CD4-positive, alpha-beta T cell treated with Interleukin-4 for 1 hour (primary cell): Measurements from ENCODE around the gene KRT15.

Experiments used
- DNase-seq, 2 donors: peaks; one replicate each; pipeline ENCODE4 v3.0.0-alpha.2; 2020 to 2022

Gene KRT15

GRCh38 chr17:41476866-41477815 lies 41.5 kb downstream of the KRT15 start:
- no peak for DNase-seq

- DNase-seq = no peak
Observed at GRCh38 chr17:41475421-41475820, 43.3 kb downstream of the KRT15 start.

GRCh38 chr17:41474863-41475262 lies 43.8 kb downstream of the KRT15 start:
- no peak for DNase-seq

- no peak for DNase-seq
Observed at GRCh38 chr17:41468346-41468745, 50.3 kb downstream of the KRT15 start.

- DNase-seq = no peak
Observed at GRCh38 chr17:41467561-41467960, 51.1 kb downstream of the KRT15 start.

GRCh38 chr17:41466988-41467387 lies 51.7 kb downstream of the KRT15 start, which contains the start of gene KRT32:
Gene KRT32, minus strand, starts transcription at chr17:41467386. Its CDS starts 61 bp downstream, at chr17:41467325.
- DNase-seq = no peak

GRCh38 chr17:41464682-41465081 lies 54.0 kb downstream of the KRT15 start:
- DNase-seq = no peak

GRCh38 chr17:41464173-41464572 lies 54.5 kb downstream of the KRT15 start:
- no peak for DNase-seq

- no peak for DNase-seq
Observed at GRCh38 chr17:41463746-41464145, 54.9 kb downstream of the KRT15 start.
